OCI-LY7 (cell line): ENCODE data around the gene ARHGEF3.

Source experiments
- EZH2phosphoT487 ChIP-seq: fragments of 200-600 bp; sonication (generic); IDR thresholded peaks from 2 replicates; pipeline ENCODE4 v1.6.1; 2018; ENCODE audit warnings: low read depth, borderline replicate concordance, mild to moderate bottlenecking, mixed run types, antibody characterized with exemption, low read length, moderate library complexity, mixed read lengths
- TF ChIP-seq, protein P1 (sequence below): fragments of 200-600 bp; sonication (generic); conservative IDR thresholded peaks from 2 replicates; pipeline ENCODE4 v1.5.1; 2014; ENCODE audit warnings: mild to moderate bottlenecking, antibody characterized with exemption, low read length, moderate library complexity, mixed read lengths

DNA sequence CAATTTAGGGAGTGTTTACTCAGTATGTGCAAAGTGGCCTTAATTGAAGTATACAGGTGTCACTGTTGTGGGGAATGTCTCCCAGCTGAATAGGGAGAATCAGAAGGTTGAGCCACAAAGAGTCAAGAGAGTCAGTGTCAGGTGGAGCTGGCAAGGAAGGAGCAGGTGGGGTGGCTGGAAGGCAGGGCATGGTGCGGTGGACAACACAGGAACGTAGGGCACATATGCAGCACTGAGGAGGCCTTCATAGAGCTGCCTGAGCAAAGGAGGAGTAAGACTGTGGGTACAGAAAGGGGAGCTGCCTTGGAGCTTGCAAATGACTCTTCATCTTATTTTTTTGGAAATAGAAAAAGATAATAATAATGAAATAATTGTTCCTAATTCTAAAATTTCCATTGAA lies 20.0 kb downstream of the ARHGEF3 start:
- TF ChIP-seq, protein P1, sequence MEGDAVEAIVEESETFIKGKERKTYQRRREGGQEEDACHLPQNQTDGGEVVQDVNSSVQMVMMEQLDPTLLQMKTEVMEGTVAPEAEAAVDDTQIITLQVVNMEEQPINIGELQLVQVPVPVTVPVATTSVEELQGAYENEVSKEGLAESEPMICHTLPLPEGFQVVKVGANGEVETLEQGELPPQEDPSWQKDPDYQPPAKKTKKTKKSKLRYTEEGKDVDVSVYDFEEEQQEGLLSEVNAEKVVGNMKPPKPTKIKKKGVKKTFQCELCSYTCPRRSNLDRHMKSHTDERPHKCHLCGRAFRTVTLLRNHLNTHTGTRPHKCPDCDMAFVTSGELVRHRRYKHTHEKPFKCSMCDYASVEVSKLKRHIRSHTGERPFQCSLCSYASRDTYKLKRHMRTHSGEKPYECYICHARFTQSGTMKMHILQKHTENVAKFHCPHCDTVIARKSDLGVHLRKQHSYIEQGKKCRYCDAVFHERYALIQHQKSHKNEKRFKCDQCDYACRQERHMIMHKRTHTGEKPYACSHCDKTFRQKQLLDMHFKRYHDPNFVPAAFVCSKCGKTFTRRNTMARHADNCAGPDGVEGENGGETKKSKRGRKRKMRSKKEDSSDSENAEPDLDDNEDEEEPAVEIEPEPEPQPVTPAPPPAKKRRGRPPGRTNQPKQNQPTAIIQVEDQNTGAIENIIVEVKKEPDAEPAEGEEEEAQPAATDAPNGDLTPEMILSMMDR, result no peak
- no peak for TF ChIP-seq EZH2phosphoT487
